MM.1S (cell line): ENCODE measurements around the gene RCOR1.

Experiments used
- CTCF ChIP-seq: fragments of 300-600 bp; sonication (generic); IDR thresholded peaks from 2 replicates; pipeline ENCODE4 v1.5.1; 2016; ENCODE audit warnings: antibody characterized with exemption, low read length, mixed read lengths
- EZH2phosphoT487 ChIP-seq: fragments of 300-600 bp; sonication (generic); IDR thresholded peaks from 2 replicates; pipeline ENCODE4 v1.6.1; 2018; ENCODE audit warnings: antibody characterized with exemption, low read length

- no peak for TF ChIP-seq EZH2phosphoT487
- no peak for TF ChIP-seq CTCF
Observed at GRCh38 chr14:102754370-102755262, 162.2 kb downstream of the RCOR1 start.
